ENCODE results near the gene CRY2.

DNA sequence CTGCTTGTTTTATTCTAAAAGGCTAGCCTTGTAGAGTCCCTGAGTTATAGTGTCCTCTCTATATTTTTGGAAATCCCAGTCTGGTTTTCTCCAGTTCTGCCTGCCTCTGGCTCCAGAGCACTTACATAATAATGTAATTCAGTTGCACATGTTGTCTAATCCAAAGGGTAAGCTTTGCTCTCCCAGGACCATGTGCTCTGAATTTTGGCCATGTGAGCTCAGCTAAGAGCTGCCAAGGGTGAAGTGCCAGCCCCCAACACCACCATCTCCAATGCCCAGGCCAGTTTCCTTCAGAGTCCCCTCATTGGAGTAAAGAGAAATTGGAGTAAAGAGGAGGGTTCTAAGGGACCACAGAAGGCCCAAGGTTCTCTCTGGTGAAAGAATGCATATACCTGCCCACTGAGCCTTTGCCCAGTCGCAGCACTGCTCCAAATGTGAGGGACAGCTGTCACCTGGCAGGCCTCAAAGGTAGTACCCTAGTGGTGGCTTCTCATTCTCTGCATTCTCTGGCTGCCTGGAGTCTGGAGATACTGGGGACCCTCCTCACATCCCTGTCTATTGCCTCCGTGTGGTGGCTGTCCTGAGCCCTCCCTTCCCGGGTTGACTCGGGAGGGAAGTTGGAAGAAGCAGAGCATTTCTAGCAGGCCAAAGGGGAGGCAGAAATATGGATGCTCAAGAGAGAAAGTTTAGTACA, 4.9 kb downstream of the CRY2 start:
- TF ChIP-seq, protein P1, sequence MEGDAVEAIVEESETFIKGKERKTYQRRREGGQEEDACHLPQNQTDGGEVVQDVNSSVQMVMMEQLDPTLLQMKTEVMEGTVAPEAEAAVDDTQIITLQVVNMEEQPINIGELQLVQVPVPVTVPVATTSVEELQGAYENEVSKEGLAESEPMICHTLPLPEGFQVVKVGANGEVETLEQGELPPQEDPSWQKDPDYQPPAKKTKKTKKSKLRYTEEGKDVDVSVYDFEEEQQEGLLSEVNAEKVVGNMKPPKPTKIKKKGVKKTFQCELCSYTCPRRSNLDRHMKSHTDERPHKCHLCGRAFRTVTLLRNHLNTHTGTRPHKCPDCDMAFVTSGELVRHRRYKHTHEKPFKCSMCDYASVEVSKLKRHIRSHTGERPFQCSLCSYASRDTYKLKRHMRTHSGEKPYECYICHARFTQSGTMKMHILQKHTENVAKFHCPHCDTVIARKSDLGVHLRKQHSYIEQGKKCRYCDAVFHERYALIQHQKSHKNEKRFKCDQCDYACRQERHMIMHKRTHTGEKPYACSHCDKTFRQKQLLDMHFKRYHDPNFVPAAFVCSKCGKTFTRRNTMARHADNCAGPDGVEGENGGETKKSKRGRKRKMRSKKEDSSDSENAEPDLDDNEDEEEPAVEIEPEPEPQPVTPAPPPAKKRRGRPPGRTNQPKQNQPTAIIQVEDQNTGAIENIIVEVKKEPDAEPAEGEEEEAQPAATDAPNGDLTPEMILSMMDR (IDR thresholded peaks at IDR 0.05) = no peak
- TF ChIP-seq ZFX (IDR thresholded peaks at IDR 0.05; ENCODE audit: borderline replicate concordance) = no peak
